Measurements from ENCODE around the gene SERINC2. TPM values are rescaled to one million over a fixed set of nuclear protein-coding genes. Genes with fewer than 3 reads are reported as not detected.
"Not testable (repeated sequence)": the region's sequence is repeated elsewhere in the genome, so short reads cannot be mapped to it uniquely, and the experiment has no call there.

SERINC2 gene
- total RNA-seq, 2 experiments from 2014 or later: 0.32 TPM; not detected in 1

DNA sequence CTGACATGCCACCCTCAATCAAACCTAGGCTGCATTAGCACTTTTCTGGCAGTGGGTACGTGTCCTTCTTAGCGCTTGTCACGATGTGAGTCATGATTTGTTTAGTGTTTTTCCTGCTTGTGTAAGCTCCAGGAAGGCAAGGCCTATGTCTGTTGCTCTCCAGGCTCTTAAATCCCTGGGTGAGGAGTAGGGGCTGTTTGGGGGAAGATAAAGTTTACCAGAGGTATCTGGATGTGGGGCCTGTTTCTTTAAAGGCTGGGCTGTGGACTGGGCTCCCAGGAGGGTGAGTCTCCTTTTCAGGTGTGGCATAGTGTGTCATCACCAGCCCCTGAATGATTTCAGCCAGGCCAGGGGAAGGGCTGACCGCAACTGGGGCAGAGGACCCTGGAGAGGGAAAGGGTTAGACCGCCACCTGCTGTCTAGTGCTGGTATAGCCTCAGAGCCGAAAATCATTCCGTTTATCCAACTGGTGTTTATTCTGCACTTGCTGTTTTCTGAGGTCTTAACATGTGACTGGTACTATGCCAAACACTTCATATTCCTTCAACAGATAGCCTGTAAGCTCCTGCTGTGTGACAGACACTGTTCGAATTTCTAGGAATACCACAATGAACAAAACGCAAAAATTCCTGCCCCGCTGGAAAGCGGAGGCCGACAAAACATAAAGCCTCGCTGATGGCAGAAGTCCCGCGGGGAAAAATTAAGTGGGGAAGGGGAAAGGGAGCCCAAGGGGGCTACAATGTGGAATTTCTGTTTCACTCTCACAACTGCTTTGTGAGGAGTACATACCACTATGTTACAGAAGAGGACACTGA, 9.7 kb downstream of the SERINC2 start:
- Mint-ChIP-seq H3K36me3 (no peaks in the 10 kb centered on the region), H3K9me3 (ENCODE audit: low read depth) (no peaks in the 10 kb centered on the region), H3K4me3 (no peak overlapping the region), H3K4me1 (peaks cover 8% of the 10 kb centered on the region), H3K27me3 (peaks cover 22% of the 10 kb centered on the region), H3K27ac (no peak overlapping the region)
- CTCF ChIA-PET: interaction anchor here (0.6 to 6.9 kb wide), 19 partner anchors 9 to 641 kb away, joined by 3 to 88 read pairs (median 4); partner anchors contain the start of genes FABP3 and SERINC2
- peak; percentile 70 for ATAC-seq
- DNase-seq: peak; percentile 79

DNA sequence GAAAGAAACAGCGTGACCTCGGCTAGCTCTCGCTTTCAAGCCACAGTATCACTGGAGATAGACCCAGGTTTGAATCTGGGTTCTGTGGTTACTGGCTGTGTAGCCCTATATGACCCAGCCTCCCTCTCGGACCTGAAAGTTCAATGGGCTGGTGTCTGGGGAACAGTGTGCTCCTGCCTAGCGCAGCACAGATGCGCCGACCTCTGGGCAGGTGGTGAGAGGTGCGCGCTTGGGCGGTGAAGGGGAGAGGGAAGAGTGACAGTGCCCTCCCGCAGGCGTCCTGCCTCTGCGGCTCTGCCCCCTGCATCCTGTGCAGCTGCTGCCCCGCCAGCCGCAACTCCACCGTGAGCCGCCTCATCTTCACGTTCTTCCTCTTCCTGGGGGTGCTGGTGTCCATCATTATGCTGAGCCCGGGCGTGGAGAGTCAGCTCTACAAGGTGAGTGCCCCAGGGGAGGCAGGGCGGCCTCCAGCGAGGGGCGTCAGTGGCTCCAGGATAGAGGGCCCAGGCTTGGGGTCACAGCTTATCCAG, 10.5 kb downstream of the SERINC2 start:
- Mint-ChIP-seq H3K4me1 (peaks cover 8% of the 10 kb centered on the region), H3K4me3 (no peak overlapping the region), H3K27ac (no peak overlapping the region), H3K9me3 (ENCODE audit: low read depth) (no peaks in the 10 kb centered on the region), H3K27me3 (peaks cover 22% of the 10 kb centered on the region), H3K36me3 (no peaks in the 10 kb centered on the region)
- CTCF ChIA-PET: interaction anchor here (1.1 to 6.9 kb wide), 6 partner anchors 10 to 239 kb away, joined by 4 to 88 read pairs (median 6); partner anchors contain the start of genes FABP3 and SERINC2
- ATAC-seq (peak; percentile 32), DNase-seq (no peak)

DNA sequence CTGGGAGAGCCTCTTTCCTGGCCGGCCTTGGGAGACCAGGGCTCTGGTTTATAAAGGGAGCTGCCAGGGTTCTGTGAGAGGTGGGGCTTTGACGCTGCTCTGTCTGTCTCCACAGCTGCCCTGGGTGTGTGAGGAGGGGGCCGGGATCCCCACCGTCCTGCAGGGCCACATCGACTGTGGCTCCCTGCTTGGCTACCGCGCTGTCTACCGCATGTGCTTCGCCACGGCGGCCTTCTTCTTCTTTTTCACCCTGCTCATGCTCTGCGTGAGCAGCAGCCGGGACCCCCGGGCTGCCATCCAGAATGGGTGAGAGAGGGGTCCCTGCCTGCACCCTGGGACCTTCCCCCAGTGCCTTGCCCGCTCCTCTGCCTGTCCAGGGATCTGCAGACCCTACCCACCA, 11.6 kb downstream of the SERINC2 start:
- Mint-ChIP-seq H3K4me1 (peaks cover 8% of the 10 kb centered on the region), H3K36me3 (no peaks in the 10 kb centered on the region), H3K27me3 (peaks cover 18% of the 10 kb centered on the region), H3K9me3 (ENCODE audit: low read depth) (no peaks in the 10 kb centered on the region), H3K4me3 (no peak overlapping the region), H3K27ac (no peak overlapping the region)
- no peak for ATAC-seq
- CTCF ChIA-PET: interaction anchor here (2.6 to 6.9 kb wide), 3 partner anchors 13 to 124 kb away, joined by 6 to 88 read pairs (median 29); no protein-coding TSS in a partner anchor
- DNase-seq: no peak

DNA sequence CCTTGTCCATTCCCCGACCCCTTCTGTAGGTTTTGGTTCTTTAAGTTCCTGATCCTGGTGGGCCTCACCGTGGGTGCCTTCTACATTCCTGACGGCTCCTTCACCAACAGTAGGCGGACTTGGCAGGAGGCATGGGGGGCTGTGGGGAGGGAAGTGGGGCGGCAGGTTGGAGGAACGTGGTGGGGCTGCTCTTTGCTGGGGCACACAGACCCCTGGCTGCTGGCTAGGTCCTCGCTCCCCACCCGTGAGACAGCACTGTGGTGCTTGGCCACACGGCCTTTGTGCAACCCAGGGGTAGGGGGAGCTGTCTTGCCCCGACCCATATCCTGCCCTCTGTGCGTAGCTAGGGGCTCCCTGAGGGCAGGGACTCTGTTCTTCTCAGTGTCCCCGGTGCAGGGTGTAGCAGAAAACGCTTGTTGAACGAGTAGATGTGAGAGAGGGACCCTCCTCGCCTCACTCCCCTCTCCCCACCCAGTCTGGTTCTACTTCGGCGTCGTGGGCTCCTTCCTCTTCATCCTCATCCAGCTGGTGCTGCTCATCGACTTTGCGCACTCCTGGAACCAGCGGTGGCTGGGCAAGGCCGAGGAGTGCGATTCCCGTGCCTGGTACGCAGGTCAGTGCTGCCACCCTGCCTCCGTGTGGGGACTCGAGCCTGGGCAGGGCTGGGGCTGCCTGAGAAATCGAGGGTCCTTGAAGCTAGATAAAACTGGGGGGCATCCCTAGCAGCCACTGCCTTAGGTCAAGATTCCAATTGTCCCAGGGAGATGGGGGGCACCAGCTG, 12.5 kb downstream of the SERINC2 start:
- Mint-ChIP-seq H3K4me3 (no peak overlapping the region), H3K4me1 (peaks cover 8% of the 10 kb centered on the region), H3K27ac (no peak overlapping the region), H3K9me3 (ENCODE audit: low read depth) (no peaks in the 10 kb centered on the region), H3K27me3 (peaks cover 15% of the 10 kb centered on the region), H3K36me3 (no peaks in the 10 kb centered on the region)
- CTCF ChIA-PET: no interaction called here
- ATAC-seq (no peak), DNase-seq (no peak)

DNA sequence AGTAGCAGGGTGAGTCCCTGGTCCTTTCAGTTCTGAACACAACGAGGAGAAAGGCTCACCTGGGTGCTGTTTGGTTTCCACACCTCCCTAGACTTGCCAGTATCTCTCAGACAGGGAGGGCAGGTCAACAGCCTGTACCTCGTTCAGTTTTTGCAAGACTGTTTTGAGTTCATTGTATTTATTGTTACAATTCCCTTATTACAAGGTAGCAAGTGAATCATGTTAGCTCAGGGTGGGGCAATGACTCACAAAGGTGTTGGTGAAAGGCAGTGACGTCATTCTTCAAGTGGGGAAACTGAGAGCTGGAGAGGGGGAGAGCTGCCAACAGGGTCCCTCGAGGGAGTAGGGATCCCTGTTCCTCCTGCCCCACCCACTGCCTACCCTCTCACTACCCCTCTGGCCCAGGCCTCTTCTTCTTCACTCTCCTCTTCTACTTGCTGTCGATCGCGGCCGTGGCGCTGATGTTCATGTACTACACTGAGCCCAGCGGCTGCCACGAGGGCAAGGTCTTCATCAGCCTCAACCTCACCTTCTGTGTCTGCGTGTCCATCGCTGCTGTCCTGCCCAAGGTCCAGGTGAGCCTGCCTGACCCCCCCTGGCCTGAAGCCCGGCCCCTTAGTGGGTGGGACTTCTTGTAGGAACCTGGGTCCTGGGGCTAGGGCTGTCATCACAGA, 13.4 kb downstream of the SERINC2 start:
- Mint-ChIP-seq H3K4me1 (peaks cover 8% of the 10 kb centered on the region), H3K27me3 (peaks cover 8% of the 10 kb centered on the region), H3K36me3 (no peaks in the 10 kb centered on the region), H3K9me3 (ENCODE audit: low read depth) (no peaks in the 10 kb centered on the region), H3K4me3 (no peak overlapping the region), H3K27ac (no peak overlapping the region)
- CTCF ChIA-PET: no interaction called here
- ATAC-seq (no peak), DNase-seq (no peak)

DNA sequence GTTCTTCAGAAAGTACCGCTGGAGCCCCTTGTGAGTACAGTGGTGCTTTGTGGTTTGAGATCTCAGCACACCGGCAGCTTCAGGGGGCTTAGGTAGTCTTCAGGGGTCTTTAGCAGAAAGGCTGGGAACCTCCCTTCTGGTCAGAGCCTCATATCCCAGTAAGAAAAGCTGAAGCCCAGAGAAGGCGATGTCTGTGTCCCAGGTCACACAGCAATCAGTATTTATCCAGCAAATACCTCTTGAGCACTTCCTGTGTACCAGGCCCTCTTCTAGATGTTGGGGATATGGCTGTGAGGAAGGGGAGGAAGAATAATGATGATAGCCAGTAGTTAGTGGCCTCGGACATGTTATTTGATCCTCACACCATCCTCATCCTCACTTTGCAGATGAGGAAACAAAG, 14.3 kb downstream of the SERINC2 start:
- H3K27me3 Mint-ChIP-seq: peaks cover 8% of the 10 kb centered on the region
- H3K27ac Mint-ChIP-seq: no peak overlapping the region
- CTCF ChIA-PET: no interaction called here

DNA sequence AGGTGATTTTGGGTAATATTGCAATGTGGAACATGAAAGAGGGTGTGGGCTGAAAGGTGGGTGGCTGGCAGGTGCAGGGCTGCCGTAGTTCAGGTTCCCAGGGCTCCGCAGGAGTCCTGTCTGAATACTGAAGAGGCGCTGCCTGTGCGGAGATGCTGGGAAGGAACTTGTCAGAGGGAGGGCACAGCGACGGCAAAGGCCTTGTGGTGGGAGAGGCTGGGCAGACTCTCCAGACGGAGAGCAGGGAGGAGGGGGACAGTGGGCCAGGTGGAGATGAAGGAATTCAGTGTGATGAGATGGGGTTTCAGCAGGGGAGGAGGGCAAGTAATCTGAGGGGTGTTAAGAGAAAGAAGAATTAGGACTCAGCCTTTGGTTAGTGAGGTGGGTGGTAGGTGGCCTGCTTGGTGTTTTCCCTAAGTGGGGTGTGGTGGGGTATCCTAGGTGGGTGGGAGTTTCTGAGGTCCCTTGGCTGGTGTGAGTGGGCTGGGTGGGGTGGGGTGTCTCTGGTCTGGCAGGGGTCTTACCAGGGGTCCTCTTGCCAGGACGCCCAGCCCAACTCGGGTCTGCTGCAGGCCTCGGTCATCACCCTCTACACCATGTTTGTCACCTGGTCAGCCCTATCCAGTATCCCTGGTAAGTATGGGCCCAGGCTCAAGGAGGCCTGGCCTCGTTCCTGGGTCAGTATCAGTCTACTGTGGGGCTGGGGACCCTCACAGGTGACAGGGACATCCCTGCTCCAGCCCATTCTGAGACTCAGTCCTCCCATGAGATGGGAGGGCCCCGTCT, 15.6 kb downstream of the SERINC2 start:
- CTCF ChIA-PET: no interaction called here
- no peaks in the 10 kb centered on the region for H3K27me3 Mint-ChIP-seq
- H3K36me3 Mint-ChIP-seq: no peaks in the 10 kb centered on the region
- no peaks in the 10 kb centered on the region for H3K9me3 Mint-ChIP-seq (ENCODE audit: low read depth)
- no peak overlapping the region for H3K4me3 Mint-ChIP-seq
- no peak overlapping the region for H3K27ac Mint-ChIP-seq
- H3K4me1 Mint-ChIP-seq: peaks cover under 1% of the 10 kb centered on the region
- ATAC-seq (no peak), DNase-seq (no peak)

More for the DNA sequence above, 14.3 kb downstream of the SERINC2 start:
- no peaks in the 10 kb centered on the region for H3K9me3 Mint-ChIP-seq (ENCODE audit: low read depth)
- ATAC-seq: no peak
- H3K4me3 Mint-ChIP-seq: no peak overlapping the region
- DNase-seq: no peak
- H3K36me3 Mint-ChIP-seq: no peaks in the 10 kb centered on the region
- peaks cover 8% of the 10 kb centered on the region for H3K4me1 Mint-ChIP-seq

DNA sequence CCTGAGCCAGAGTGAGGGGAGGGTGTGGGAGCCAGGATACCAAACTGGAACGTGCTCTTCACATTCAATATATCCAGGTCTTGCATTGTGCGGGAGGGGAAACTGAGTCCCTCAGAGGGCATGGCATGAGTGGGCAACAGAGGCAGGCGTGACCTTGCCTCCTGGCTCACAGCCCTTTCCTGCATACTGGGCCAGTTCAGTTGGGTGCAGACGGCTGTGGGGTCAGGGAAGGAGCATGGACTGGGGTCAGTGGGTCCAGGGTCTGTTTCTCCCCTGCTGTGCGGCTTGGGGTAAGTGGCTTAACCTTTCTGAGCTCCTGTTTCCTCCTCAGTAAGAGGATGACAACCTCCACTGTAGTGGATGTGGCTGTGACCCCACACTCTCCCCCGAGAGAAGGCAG, 16.6 kb downstream of the SERINC2 start:
- Mint-ChIP-seq H3K9me3 (ENCODE audit: low read depth) (no peaks in the 10 kb centered on the region), H3K27me3 (no peaks in the 10 kb centered on the region), H3K4me1 (no peaks in the 10 kb centered on the region), H3K36me3 (no peaks in the 10 kb centered on the region), H3K27ac (no peak overlapping the region), H3K4me3 (no peak overlapping the region)
- no peak for DNase-seq
- no peak for ATAC-seq
- CTCF ChIA-PET: no interaction called here

DNA sequence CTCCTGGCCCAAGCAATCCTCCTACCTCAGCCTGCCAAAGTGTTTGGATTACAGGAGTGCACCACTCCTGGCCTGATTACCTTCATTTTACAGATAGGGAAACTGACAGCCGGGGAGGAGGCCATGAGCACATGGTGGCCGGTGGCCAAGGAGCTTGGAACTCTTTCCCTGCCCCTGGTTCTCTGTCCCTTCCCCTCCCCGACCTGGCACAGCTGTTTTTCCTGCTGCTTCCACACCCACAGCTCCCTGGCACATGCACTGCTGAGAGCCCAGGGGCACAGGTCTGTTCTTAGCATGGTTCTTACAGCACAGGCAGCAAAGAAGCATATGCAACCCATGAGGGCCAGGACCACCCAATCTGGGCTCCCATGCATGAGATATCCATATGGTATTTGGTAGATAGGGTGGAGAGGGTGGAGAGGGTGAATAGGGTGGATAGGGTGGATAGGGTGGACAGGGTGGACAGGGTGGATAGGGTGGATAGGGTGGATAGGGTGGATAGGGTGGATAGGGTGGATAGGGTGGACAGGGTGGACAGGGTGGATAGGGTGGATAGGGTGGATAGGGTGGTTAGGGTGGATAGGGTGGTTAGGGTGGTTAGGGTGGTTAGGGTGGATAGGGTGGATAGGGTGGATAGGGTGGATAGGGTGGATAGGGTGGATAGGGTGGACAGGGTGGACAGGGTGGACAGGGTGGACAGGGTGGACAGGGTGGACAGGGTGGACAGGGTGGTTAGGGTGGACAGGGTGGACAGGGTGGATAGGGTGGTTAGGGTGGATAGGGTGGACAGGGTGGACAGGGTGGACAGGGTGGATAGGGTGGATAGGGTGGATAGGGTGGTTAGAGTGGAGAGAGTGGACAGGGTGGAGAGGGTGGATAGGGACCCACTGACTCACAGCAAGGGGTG, 18.6 kb downstream of the SERINC2 start:
- H3K36me3 Mint-ChIP-seq; CTCF ChIA-PET; H3K4me3 Mint-ChIP-seq; ATAC-seq; H3K27me3 Mint-ChIP-seq; H3K9me3 Mint-ChIP-seq (ENCODE audit: low read depth); H3K27ac Mint-ChIP-seq; H3K4me1 Mint-ChIP-seq; DNase-seq: not testable (repeated sequence)

DNA sequence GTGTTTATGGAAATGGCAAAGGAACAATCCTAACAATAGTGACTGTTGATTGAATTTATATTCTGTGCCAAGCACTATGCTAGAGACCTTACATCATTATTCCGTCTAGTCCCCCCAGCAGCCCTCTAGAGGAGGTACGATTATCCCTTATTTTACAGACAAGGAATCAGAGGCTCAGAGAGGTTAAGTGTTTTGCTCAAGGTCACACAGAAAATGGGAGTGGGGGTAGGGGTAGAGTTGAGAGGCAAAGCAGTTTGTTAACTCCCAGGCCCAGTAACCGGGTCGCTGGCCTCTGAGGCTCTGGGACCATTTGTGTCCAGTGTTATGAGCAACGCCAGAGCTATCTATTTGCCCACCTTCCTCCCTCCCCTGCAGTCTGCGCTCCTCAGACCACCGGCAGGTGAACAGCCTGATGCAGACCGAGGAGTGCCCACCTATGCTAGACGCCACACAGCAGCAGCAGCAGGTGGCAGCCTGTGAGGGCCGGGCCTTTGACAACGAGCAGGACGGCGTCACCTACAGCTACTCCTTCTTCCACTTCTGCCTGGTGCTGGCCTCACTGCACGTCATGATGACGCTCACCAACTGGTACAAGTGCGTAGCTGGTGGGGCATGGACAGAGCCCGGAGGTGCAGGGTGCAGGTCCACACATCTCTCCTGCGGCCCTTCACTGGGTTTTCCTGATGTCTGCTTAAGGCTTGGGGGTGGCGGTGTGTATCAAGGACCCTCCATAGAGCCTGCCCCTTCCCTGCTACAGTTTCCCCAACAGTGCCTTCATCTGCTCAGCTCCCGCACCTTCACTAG, 19.8 kb downstream of the SERINC2 start:
- Mint-ChIP-seq H3K27me3 (no peaks in the 10 kb centered on the region), H3K4me3 (no peak overlapping the region), H3K36me3 (no peaks in the 10 kb centered on the region), H3K27ac (no peak overlapping the region), H3K9me3 (ENCODE audit: low read depth) (no peaks in the 10 kb centered on the region), H3K4me1 (no peaks in the 10 kb centered on the region)
- ATAC-seq: no peak
- CTCF ChIA-PET: no interaction called here
- no peak for DNase-seq

DNA sequence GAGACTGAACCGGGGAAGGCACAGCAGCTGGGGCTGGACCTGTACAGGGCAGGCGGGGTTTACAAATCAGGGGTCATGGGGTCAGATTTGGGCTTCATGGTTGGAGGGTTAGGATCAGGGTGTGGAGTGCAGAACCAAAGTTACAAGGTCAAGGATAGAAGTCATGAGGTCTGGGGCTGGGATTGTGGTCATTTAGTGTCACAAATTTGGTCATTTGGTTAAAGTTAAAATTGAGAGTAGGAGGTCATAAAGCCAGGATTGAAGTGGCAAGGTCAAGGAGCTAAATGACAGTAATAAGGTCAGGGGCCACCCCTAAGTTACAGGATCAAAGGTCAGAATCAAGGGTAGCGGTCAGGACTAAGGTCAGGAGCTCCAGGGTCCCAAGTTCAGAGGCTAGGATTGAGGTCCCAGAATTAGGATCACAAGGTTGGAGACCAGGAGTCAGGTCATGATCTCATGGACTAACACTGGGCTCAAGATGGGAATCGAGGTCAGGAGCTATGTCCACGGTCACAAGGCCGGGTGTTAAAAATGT, 20.4 kb downstream of the SERINC2 start:
- H3K9me3 Mint-ChIP-seq (ENCODE audit: low read depth): no peaks in the 10 kb centered on the region
- no peak for ATAC-seq
- CTCF ChIA-PET: no interaction called here
- no peaks in the 10 kb centered on the region for H3K27me3 Mint-ChIP-seq
- H3K4me3 Mint-ChIP-seq: no peak overlapping the region
- no peak overlapping the region for H3K27ac Mint-ChIP-seq
- no peaks in the 10 kb centered on the region for H3K4me1 Mint-ChIP-seq
- DNase-seq: no peak
- no peaks in the 10 kb centered on the region for H3K36me3 Mint-ChIP-seq
